Activated CD4-positive, alpha-beta T cell treated with anti-CD3 and anti-CD28 coated beads, Interleukin-10, Interleukin-2, amounts not matched to agents 100 ng/mL and 50 ng/mL, durations not matched to agents 16 hours and 8 hours (primary cell): Measurements from ENCODE around the gene PEPD.

ENCODE experiments used
- DNase-seq: peaks from one replicate; pipeline ENCODE4 v3.0.0-alpha.2; 2020

PEPD gene

GRCh38 chr19:33377586-33378475 lies 143.8 kb downstream of the PEPD start:
- DNase-seq, result no peak

- DNase-seq, result no peak
Observed at GRCh38 chr19:33376941-33377557, 144.5 kb downstream of the PEPD start.

- DNase-seq, result no peak
Observed at GRCh38 chr19:33376423-33376822, 145.2 kb downstream of the PEPD start.

- DNase-seq, result no peak
Observed at GRCh38 chr19:33375837-33376159, 145.8 kb downstream of the PEPD start.

DNA sequence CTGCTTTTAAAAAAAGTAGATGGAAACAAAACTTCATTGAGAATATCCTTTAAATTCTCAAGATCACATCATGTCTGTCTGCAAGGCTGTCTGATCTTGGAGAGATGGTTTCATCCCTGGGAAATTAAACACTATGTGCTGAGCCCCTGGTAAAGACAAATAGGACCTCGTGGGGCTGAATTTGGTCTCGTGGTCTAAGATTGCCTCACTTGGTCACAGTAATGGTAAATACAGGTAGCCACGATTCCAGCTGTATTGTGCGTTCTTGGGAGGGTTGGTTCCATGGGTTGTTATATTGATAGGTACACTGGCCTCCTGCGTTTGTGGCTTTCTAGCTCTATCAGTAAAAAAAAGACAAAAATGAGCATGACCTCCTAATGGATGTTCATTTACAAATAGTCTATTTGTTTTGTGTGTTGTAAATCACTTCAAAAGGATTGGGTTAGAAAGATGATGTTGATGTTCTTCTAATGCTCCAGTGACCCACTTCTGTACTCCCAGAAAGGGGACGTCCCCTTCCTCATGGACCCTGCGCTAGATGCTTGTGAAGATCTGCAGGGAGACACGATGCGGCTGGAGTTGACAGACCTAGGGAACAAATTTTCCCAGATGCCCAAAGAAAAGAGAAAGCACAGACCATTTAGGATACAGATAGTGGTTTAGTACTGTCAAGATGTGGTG lies 146.3 kb downstream of the PEPD start:
- no peak for DNase-seq

GRCh38 chr19:33374236-33374714 lies 147.3 kb downstream of the PEPD start:
- DNase-seq, result peak; percentile 26

GRCh38 chr19:33373453-33374235 lies 147.9 kb downstream of the PEPD start, which contains the start of gene CEBPG:
Gene CEBPG (plus strand): TSS chr19:33373709. CDS start chr19:33379240, 5,531 bp downstream.
- DNase-seq, result peak; percentile 95

DNA sequence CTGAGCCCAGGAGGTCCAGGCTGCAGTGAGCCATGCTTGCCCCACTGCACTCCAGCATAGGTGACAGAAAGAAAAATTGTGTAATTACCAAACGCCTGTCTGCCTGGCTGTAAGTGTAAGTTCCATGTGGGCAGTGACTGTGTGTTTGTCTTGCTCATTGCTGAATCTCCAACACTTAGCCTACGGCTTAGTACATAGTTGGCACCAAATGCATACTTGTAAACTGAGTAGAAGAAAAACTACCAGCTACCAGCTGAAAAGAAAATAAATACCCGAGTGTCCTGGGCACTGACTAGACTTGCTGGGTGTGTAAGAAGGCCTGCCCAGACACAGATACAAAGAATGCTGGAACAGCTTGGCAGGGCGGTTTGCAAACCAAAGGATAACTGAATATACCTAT lies 150.8 kb downstream of the PEPD start:
- DNase-seq, result no peak

DNA sequence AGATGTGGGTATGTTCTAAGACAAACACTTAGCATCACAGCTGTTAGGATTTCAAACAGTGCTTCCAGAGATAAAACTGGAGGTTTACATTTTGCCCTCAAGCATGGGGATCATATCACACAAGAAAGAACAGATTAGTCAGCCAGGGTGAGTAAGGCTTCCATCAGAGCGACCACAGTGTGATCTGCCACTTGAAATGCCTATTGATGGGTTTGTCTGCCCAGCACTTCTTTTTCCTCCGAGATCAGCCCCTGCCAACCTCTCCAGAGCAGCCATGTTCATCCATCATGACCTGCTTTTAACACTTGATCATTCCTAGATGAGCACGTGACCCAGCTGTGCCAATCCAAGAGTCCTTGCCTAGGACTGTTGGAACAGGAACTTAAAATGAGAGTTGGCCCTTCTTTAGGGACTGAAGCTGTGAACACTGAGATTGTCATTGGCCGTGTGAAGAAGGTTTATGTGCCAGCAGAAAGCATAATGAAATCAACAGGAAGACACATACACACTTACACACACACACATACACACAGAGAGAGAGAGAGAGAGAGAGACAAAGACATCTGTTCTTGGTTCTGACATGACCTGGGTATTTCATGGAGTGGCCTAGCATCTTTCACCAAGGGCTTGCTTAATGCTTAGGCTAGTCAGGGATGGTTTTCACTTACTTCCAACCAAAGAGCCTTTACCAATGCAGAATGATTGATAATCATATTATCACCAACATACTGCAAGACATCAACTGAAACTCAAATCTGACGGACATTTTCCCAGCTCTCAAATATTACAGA lies 153.3 kb downstream of the PEPD start:
- no peak for DNase-seq

DNA sequence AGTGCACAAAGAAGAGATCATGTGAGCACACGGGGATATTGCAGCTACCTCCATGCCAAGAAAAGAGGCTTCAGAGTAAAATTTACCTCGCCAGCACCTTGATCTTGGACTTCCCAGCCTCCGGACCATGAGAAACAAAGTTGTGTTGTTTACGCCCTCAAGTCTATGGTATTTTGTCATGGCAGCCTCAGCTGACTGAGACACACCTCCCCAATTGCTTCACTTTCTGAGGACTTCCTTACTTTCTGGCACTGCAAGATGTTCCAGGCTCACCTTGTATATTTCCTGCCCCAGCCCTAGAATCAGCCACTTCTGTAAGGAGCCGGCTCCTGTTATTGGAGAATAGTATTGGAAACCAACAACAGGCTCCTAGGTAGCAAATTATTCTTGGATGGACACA lies 154.7 kb downstream of the PEPD start:
- no peak for DNase-seq

- DNase-seq, result no peak
Observed at GRCh38 chr19:33366127-33366526, 155.5 kb downstream of the PEPD start.

DNA sequence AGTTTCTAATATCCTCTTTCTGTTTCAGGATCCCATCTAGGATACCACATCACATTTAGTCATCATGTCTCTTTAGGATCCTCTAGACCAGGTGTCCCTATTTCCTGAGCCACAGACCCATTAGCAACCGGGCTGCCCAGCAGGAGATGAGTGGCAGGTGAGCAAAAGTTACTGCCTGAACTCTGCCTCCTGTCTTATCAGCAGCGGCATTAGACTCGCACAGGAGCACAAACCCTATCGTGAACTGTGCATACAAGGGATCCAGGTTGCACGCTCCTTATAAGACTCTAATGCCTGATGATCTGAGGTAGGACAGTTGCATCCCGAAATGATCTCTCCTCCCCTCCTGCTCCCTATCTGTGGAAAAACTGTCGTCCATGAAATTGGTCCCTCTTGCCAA lies 155.9 kb downstream of the PEPD start:
- no peak for DNase-seq

DNA sequence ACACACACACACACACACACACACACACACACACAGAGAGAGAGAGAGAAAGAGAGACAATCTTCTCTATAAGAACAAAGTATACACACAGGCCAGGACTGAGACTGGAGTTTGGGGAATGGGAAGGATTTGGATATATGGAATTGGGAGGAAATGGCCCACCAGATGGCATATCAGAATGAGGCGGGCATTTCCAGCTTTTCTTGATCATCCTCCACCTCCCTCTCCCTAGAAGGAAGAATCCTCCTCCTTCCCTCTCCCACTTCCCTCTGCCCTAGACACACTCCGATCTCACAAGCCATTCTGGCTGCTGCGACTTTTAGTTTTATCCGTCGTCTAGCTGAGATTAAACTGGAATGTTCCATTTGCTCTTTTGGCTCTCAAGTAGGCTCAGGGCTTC lies 158.1 kb downstream of the PEPD start:
- no peak for DNase-seq

GRCh38 chr19:33362508-33363228 lies 158.9 kb downstream of the PEPD start:
- no peak for DNase-seq

GRCh38 chr19:33359581-33359980 lies 162.0 kb downstream of the PEPD start:
- no peak for DNase-seq

DNA sequence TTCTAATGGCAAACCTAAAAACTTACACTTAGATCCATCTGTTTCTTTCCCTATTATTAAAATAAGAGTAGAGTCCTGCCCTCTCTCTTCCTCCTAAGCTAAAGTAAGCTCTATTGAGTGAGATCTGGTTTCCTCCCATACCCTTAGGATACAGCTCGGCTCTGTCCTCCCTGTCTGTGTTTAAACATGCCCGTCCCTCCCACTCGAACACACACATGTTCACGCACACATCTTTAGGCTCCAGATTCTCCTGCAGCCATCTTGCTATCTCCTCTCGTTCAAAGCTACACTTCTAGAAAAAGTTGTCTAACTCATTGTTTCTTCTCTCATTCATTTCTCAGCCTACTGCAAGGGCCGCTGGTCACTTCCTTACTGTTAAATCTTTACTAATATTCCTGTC lies 163.2 kb downstream of the PEPD start:
- DNase-seq, result no peak

DNA sequence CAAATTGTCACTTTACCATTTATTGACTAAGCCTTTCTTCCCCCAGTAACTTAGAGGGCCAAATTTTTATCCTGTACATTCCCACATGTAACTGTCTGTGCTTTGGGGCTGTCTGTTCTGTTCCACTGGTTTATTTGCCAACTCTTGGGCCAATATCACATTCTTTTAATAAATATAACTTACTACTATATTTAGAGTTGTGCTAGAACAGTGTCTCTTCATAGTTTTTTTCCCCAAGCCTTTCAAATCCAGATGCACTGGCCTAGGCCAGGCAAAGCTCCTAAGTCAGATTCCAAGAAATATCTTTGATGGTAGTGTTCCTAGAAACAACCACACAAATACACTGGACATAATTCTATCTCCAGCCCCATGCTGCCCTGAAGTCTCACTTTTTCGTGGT lies 164.0 kb downstream of the PEPD start:
- DNase-seq, result no peak

DNA sequence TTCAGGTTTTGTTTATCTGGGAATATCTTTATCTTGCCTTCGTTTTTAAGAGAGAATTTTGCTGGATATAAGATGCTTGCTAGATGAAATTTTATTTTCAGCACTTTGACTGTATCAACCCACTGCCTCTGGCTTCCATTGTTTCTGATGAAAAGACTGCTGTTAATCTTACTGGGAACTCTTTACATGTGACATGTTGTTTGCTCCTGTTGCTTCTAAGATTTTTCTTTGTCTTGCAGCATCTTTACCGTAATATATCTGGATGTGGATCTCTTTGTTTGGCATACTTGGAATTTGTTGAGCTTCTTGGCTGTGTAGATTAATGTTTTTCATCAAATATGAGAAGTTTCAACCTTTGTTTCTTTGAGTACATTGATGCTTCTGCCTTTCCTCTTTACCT lies 166.1 kb downstream of the PEPD start:
- DNase-seq, result no peak

DNA sequence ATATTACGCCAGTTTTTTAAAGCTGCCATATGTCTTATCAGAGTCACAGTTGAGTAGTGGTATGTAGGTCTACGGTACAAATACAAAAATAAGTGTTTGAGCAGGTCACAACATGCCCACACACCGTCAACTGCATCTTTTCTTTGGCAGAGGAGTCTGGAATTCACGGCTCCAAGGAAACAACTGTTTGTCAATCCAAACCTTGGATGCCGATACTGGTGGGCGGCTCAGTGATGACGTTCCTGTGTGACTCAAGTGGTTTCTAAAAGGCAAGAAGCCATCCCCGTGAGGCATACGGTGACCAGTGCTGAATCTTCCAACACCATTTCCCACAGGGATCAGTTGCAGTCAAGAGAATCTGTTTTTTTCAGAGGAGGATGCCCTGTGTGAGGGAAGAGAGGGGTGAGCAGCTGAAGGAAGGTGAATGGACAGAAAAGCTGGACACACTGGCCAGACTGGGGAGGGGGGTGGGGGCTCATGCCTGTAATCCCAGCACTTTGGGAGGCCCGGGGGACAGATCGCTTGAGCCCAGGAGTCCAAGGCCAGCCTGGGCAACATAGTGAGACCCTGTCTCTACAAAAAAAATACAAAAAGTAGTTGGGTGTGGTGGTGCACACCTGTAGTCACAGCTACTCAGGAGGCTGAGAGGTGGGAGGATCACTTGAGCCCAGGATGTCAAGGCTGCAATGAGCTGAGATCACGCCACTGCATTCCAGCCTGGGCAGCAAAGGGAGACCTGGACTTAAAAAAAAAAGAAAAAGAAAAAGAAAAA lies 170.9 kb downstream of the PEPD start:
- no peak for DNase-seq
